ENCODE measurements around the gene SHC2.

- TF ChIP-seq CTCF (IDR thresholded peaks at IDR 0.05) (no peak), POLR2A (IDR thresholded peaks at IDR 0.05) (no peak)
These were observed 70.2 kb downstream of the SHC2 start for GRCh38 chr19:390386-391206.

Measured in adrenal gland (tissue), 5 donors.